ENCODE results near the gene ZAR1L.

DNA sequence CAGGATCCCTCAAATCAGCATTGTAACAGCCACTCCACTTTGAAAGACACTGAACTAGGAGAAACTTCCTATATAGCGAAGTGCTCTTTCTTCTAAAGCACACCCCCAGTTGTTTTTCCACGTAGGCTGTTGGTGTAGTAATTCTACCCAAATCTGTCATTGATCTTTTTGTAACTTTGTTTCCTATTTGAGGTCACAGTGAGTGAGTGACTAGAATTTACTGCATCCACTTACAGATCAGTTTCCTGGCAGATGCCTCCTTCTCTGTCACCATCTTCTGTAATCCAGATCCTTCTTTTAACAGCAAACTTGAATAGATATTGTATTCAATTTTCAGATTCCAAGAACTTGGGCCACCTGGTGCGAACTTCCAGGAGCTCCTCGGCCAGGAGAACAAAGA, 15.3 kb downstream of the ZAR1L start:
- TF ChIP-seq, protein P1, sequence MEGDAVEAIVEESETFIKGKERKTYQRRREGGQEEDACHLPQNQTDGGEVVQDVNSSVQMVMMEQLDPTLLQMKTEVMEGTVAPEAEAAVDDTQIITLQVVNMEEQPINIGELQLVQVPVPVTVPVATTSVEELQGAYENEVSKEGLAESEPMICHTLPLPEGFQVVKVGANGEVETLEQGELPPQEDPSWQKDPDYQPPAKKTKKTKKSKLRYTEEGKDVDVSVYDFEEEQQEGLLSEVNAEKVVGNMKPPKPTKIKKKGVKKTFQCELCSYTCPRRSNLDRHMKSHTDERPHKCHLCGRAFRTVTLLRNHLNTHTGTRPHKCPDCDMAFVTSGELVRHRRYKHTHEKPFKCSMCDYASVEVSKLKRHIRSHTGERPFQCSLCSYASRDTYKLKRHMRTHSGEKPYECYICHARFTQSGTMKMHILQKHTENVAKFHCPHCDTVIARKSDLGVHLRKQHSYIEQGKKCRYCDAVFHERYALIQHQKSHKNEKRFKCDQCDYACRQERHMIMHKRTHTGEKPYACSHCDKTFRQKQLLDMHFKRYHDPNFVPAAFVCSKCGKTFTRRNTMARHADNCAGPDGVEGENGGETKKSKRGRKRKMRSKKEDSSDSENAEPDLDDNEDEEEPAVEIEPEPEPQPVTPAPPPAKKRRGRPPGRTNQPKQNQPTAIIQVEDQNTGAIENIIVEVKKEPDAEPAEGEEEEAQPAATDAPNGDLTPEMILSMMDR (IDR thresholded peaks at IDR 0.05): no peak
- no peak for TF ChIP-seq POLR2A (IDR thresholded peaks at IDR 0.05)
